Tibial nerve (tissue), 4 donors: ENCODE data around the gene MCF2L.

Source experiments
- CTCF ChIP-seq, 5 experiments: fragments of 200-600 bp in 3 of 5; fragments of 450-650 bp in 2 of 5; sonication (generic) in 3 of 5; IDR thresholded peaks; one replicate each; pipeline ENCODE4 v1.5.1; 2016 to 2019; ENCODE audit warnings: antibody characterized with exemption in 5 of 5, mild to moderate bottlenecking in 3 of 5, moderate library complexity in 2 of 5
- EP300 ChIP-seq, 2 donors: sonication (generic); formaldehyde crosslinking; IDR thresholded peaks; one replicate each; pipeline ENCODE4 v1.6.1; 2017; ENCODE audit warnings: antibody characterized with exemption in 2 of 2, mild to moderate bottlenecking in 1 of 2
- POLR2A ChIP-seq, 2 donors: fragments of 450-650 bp; IDR thresholded peaks; one replicate each; pipeline ENCODE4 v1.6.1; 2017; ENCODE audit warnings: antibody characterized with exemption in 2 of 2, mild to moderate bottlenecking in 2 of 2, moderate library complexity in 2 of 2

GRCh38 chr13:113075711-113076110 is 106.7 kb downstream of the MCF2L start:
- TF ChIP-seq CTCF (IDR thresholded peaks at IDR 0.05) (no peak), POLR2A (IDR thresholded peaks at IDR 0.05) (no peak), EP300 (IDR thresholded peaks at IDR 0.05) (no peak)
